ENCODE results near the gene KRTAP5-1.
"Not testable (repeated sequence)": the region's sequence is repeated elsewhere in the genome, so short reads cannot be mapped to it uniquely, and the experiment has no call there.

KRTAP5-1 gene

DNA sequence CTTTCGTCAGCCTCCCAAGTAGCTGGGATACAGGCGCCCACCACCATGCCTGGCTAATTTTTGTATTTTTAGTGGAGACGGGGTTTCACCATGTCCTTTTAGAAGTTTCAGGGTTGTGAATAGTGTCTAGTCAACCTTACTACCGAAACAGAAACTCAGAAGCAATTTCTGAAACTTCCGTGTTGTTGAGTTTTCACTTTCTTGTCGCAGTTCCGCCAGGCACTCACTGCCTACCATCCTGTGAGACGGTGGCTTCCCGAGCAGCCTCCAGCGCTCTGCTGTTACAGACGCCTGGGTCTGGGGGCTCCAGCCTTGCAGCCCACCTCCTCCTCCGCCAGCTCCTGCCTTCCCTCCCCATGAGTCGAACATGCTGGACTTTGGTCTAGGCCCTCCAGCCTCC lies 20.8 kb upstream of the KRTAP5-1 start:
- not testable (repeated sequence) for H3K4me2 ChIP-seq (ENCODE audit: insufficient read depth, low read length, poor library complexity, severe bottlenecking); H3K9me3 ChIP-seq (replicated peaks in 1 of 2; ENCODE audit: control insufficient read depth in 2 of 2, insufficient read depth in 1 of 2, low read depth in 1 of 2, low read length in 2 of 2); H3K18ac ChIP-seq (ENCODE audit: low read length); H3K36me3 ChIP-seq (replicated peaks in 1 of 2; ENCODE audit: control insufficient read depth in 2 of 2, insufficient read depth in 2 of 2, low read length in 2 of 2); H3K4me1 ChIP-seq (ENCODE audit: control insufficient read depth in 2 of 2, insufficient read depth in 1 of 2, low read depth in 1 of 2, low read length in 2 of 2); H4K91ac ChIP-seq (ENCODE audit: low read depth, low read length, poor library complexity); H3K14ac ChIP-seq (ENCODE audit: low read length); H4K8ac ChIP-seq (ENCODE audit: low read depth, low read length); H2BK15ac ChIP-seq (ENCODE audit: low read length); H2AFZ ChIP-seq (ENCODE audit: low read length); H2BK12ac ChIP-seq (ENCODE audit: low read length); H3K4ac ChIP-seq (ENCODE audit: low read length); H2BK120ac ChIP-seq (ENCODE audit: low read depth, low read length); H3K79me1 ChIP-seq (ENCODE audit: low read depth, low read length); H3K4me3 ChIP-seq (ENCODE audit: low read length in 2 of 2); DNase-seq (ENCODE audit: low spot score); H3K9ac ChIP-seq (ENCODE audit: low read depth, low read length, poor library complexity); H3K27ac ChIP-seq (replicated peaks; ENCODE audit: low read length); H2AK5ac ChIP-seq (ENCODE audit: low read depth, low read length); H2BK5ac ChIP-seq (ENCODE audit: low read length); H3K23ac ChIP-seq (ENCODE audit: low read depth, low read length, poor library complexity)
- peaks cover 0 to 41% (median 0%) of the 10 kb centered on the region in 3 experiments for H3K27me3 ChIP-seq (ENCODE audit: control insufficient read depth in 3 of 3, insufficient read depth in 3 of 3, low read depth in 1 of 3, low read length in 3 of 3)
- WGBS, 2 donors (ENCODE audit: extremely low coverage in 2 of 2, insufficient read length in 2 of 2, insufficient replicate concordance in 1 of 2): no CpG with 5 or more reads among the region's 13 CpGs

DNA sequence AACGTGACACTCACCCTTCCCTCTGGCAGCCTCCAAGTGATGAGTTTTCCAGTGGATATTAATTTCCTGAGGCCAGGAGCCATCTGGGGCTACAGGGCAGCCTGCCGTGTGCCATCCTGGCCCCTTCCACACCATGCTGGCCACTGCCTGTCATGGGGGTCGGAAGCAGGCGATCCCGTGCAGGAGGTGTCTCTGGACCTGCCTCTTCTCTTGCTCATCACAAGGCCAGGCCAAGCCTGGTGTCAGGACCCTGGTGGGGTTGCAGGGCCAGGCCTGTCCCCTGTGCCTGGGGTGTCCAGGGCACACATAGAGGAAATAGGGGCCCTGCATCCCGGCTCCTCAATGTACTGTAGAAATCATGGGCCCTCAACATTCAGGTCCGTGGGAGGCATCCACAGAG lies 19.6 kb upstream of the KRTAP5-1 start:
- Histone ChIP-seq H3K14ac (ENCODE audit: low read length) (peak overlapping the region; percentile 99), H3K9me3 (replicated peaks in 1 of 2; ENCODE audit: control insufficient read depth in 2 of 2, insufficient read depth in 1 of 2, low read depth in 1 of 2, low read length in 2 of 2) (no peaks in the 10 kb centered on the region), H2AFZ (ENCODE audit: low read length) (no peak overlapping the region), H2BK15ac (ENCODE audit: low read length) (peak overlapping the region; percentile 75), H3K79me1 (ENCODE audit: low read depth, low read length) (no peaks in the 10 kb centered on the region), H3K4ac (ENCODE audit: low read length) (no peak overlapping the region), H3K18ac (ENCODE audit: low read length) (no peak overlapping the region), H3K9ac (ENCODE audit: low read depth, low read length, poor library complexity) (no peak overlapping the region), H3K4me1 (ENCODE audit: control insufficient read depth in 2 of 2, insufficient read depth in 1 of 2, low read depth in 1 of 2, low read length in 2 of 2) (peaks cover 0 to 6% of the 10 kb centered on the region in 2 donors), H3K23ac (ENCODE audit: low read depth, low read length, poor library complexity) (no peak overlapping the region), H3K4me2 (ENCODE audit: insufficient read depth, low read length, poor library complexity, severe bottlenecking) (no peak overlapping the region), H2BK5ac (ENCODE audit: low read length) (peak overlapping the region; percentile 53), H2AK5ac (ENCODE audit: low read depth, low read length) (peak overlapping the region; percentile 46), H2BK12ac (ENCODE audit: low read length) (no peak overlapping the region), H4K91ac (ENCODE audit: low read depth, low read length, poor library complexity) (no peak overlapping the region), H4K8ac (ENCODE audit: low read depth, low read length) (no peak overlapping the region), H3K36me3 (replicated peaks in 1 of 2; ENCODE audit: control insufficient read depth in 2 of 2, insufficient read depth in 2 of 2, low read length in 2 of 2) (no peaks in the 10 kb centered on the region), H2BK120ac (ENCODE audit: low read depth, low read length) (no peak overlapping the region), H3K4me3 (ENCODE audit: low read length in 2 of 2) (no peak overlapping the region), H3K27ac (replicated peaks; ENCODE audit: low read length) (no peak overlapping the region), H3K27me3 (ENCODE audit: control insufficient read depth in 3 of 3, insufficient read depth in 3 of 3, low read depth in 1 of 3, low read length in 3 of 3) (peaks cover 0 to 48% (median 0%) of the 10 kb centered on the region in 3 experiments)
- DNase-seq (ENCODE audit: low spot score): no peak
- whole genome bisulfite sequencing, 2 donors (ENCODE audit: extremely low coverage in 2 of 2, insufficient read length in 2 of 2, insufficient replicate concordance in 1 of 2): no CpG with 5 or more reads among the region's 7 CpGs

DNA sequence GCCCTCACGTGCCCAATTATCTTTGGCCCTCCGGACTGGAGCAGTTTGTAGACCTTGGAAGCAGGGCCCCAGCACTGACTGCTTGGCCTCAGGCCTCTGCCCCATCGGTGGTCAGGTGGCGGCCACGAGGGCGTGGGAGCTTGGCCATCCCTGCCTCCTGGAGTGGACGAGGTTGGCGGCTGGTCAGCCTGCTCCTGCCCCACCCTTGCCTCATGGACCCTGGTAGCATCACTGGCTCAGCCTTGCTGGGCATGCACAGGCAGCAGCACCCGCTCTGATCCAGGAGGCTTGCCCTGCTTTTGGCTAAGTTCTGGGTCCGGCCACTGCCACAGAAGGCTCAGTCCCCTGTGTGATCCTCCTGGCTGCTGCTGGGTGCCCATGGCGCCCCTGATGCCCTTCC lies 19.1 kb upstream of the KRTAP5-1 start:
- Histone ChIP-seq H2BK5ac (ENCODE audit: low read length) (peak overlapping the region; percentile 53), H4K8ac (ENCODE audit: low read depth, low read length) (no peak overlapping the region), H3K4me1 (ENCODE audit: control insufficient read depth in 2 of 2, insufficient read depth in 1 of 2, low read depth in 1 of 2, low read length in 2 of 2) (peaks cover 0 to 6% of the 10 kb centered on the region in 2 donors), H4K91ac (ENCODE audit: low read depth, low read length, poor library complexity) (no peak overlapping the region), H3K27me3 (ENCODE audit: control insufficient read depth in 3 of 3, insufficient read depth in 3 of 3, low read depth in 1 of 3, low read length in 3 of 3) (peaks cover 0 to 48% (median 0%) of the 10 kb centered on the region in 3 experiments), H2BK15ac (ENCODE audit: low read length) (peak overlapping the region; percentile 75), H3K27ac (replicated peaks; ENCODE audit: low read length) (no peak overlapping the region), H2AFZ (ENCODE audit: low read length) (no peak overlapping the region), H3K14ac (ENCODE audit: low read length) (peak overlapping the region; percentile 99), H3K4ac (ENCODE audit: low read length) (no peak overlapping the region), H3K4me3 (ENCODE audit: low read length in 2 of 2) (peak overlapping the region in 1 of 2 donors; percentile 17), H3K9ac (ENCODE audit: low read depth, low read length, poor library complexity) (no peak overlapping the region), H3K9me3 (replicated peaks in 1 of 2; ENCODE audit: control insufficient read depth in 2 of 2, insufficient read depth in 1 of 2, low read depth in 1 of 2, low read length in 2 of 2) (no peaks in the 10 kb centered on the region), H3K18ac (ENCODE audit: low read length) (peak overlapping the region; percentile 38), H2BK12ac (ENCODE audit: low read length) (peak overlapping the region; percentile 22), H3K4me2 (ENCODE audit: insufficient read depth, low read length, poor library complexity, severe bottlenecking) (no peak overlapping the region), H3K79me1 (ENCODE audit: low read depth, low read length) (no peaks in the 10 kb centered on the region), H3K36me3 (replicated peaks in 1 of 2; ENCODE audit: control insufficient read depth in 2 of 2, insufficient read depth in 2 of 2, low read length in 2 of 2) (no peaks in the 10 kb centered on the region), H3K23ac (ENCODE audit: low read depth, low read length, poor library complexity) (peak overlapping the region; percentile 73), H2BK120ac (ENCODE audit: low read depth, low read length) (no peak overlapping the region), H2AK5ac (ENCODE audit: low read depth, low read length) (peak overlapping the region; percentile 46)
- DNase-seq (ENCODE audit: low spot score): no peak
- WGBS, 2 donors (ENCODE audit: extremely low coverage in 2 of 2, insufficient read length in 2 of 2, insufficient replicate concordance in 1 of 2): no CpG with 5 or more reads among the region's 11 CpGs

DNA sequence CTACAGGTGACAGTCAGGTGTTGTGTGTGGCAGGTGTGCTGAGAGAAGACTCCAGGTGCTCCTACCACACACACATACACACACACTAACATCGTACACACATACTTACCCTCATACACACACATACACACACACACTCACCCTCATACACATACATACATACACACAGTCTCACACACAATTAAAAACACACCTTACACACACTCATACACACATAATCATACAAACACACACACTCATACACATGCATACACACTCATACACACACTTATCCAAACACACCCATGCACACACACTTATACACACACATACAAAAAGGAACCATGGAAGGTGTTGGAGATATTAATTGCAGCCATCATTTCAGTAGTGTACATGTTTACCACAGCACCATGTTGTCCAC lies 18.5 kb upstream of the KRTAP5-1 start:
- Histone ChIP-seq H2AFZ (ENCODE audit: low read length) (no peak overlapping the region), H3K18ac (ENCODE audit: low read length) (peak overlapping the region; percentile 48), H4K91ac (ENCODE audit: low read depth, low read length, poor library complexity) (no peak overlapping the region), H3K14ac (ENCODE audit: low read length) (no peak overlapping the region), H3K9me3 (replicated peaks in 1 of 2; ENCODE audit: control insufficient read depth in 2 of 2, insufficient read depth in 1 of 2, low read depth in 1 of 2, low read length in 2 of 2) (no peaks in the 10 kb centered on the region), H2BK120ac (ENCODE audit: low read depth, low read length) (no peak overlapping the region), H3K4me2 (ENCODE audit: insufficient read depth, low read length, poor library complexity, severe bottlenecking) (no peak overlapping the region), H2BK12ac (ENCODE audit: low read length) (no peak overlapping the region), H2BK15ac (ENCODE audit: low read length) (no peak overlapping the region), H3K79me1 (ENCODE audit: low read depth, low read length) (no peaks in the 10 kb centered on the region), H4K8ac (ENCODE audit: low read depth, low read length) (no peak overlapping the region), H2BK5ac (ENCODE audit: low read length) (no peak overlapping the region), H2AK5ac (ENCODE audit: low read depth, low read length) (no peak overlapping the region), H3K27me3 (ENCODE audit: control insufficient read depth in 3 of 3, insufficient read depth in 3 of 3, low read depth in 1 of 3, low read length in 3 of 3) (peaks cover 0 to 48% (median 0%) of the 10 kb centered on the region in 3 experiments), H3K23ac (ENCODE audit: low read depth, low read length, poor library complexity) (peak overlapping the region; percentile 31), H3K27ac (replicated peaks; ENCODE audit: low read length) (no peak overlapping the region), H3K4me3 (ENCODE audit: low read length in 2 of 2) (no peak overlapping the region), H3K36me3 (replicated peaks in 1 of 2; ENCODE audit: control insufficient read depth in 2 of 2, insufficient read depth in 2 of 2, low read length in 2 of 2) (no peaks in the 10 kb centered on the region), H3K9ac (ENCODE audit: low read depth, low read length, poor library complexity) (peak overlapping the region; percentile 21), H3K4ac (ENCODE audit: low read length) (no peak overlapping the region), H3K4me1 (ENCODE audit: control insufficient read depth in 2 of 2, insufficient read depth in 1 of 2, low read depth in 1 of 2, low read length in 2 of 2) (peaks cover 0 to 6% of the 10 kb centered on the region in 2 donors)
- WGBS, 2 donors (ENCODE audit: extremely low coverage in 2 of 2, insufficient read length in 2 of 2, insufficient replicate concordance in 1 of 2): 100% methylated on average over 1 of the region's 1 CpG; no CpG with 5 or more reads in 1 of the 2 donors
- no peak for DNase-seq (ENCODE audit: low spot score)

Data from neuronal stem cell (in vitro differentiated cells).